GM18858 (cell line): Measurements from ENCODE around the gene SCAP.

Experiments
- ATAC-seq: cut with Tn5 transposase; IDR thresholded peaks from one replicate; pipeline ENCODE4 v1.9.1; 2021; ENCODE audit not compliant: unreplicated experiment

SCAP gene

GRCh38 chr3:47414666-47415587, 60.8 kb downstream of the SCAP start:
- ATAC-seq: no peak

DNA sequence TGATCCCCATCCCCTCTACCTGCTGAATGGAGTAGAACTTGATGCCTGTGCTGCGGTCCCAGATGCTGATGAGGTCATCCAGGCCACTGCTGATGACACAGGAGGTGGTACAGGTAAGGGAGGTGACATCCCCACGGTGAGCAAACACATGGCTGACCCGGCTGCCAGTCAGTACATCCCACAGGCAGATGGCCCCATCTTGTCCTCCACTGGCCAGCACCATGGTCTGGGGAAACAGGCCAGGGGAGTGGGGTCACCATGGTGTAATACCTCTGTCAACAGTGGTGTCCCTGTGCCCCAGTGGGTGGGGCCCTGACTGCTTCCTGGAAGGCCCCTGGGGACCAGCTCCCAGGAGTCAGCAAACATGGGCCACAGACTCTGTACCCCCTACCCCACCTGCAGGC, 61.6 kb downstream of the SCAP start:
- ATAC-seq: no peak

- ATAC-seq: no peak
Observed at GRCh38 chr3:47413751-47414150, 62.0 kb downstream of the SCAP start.

DNA sequence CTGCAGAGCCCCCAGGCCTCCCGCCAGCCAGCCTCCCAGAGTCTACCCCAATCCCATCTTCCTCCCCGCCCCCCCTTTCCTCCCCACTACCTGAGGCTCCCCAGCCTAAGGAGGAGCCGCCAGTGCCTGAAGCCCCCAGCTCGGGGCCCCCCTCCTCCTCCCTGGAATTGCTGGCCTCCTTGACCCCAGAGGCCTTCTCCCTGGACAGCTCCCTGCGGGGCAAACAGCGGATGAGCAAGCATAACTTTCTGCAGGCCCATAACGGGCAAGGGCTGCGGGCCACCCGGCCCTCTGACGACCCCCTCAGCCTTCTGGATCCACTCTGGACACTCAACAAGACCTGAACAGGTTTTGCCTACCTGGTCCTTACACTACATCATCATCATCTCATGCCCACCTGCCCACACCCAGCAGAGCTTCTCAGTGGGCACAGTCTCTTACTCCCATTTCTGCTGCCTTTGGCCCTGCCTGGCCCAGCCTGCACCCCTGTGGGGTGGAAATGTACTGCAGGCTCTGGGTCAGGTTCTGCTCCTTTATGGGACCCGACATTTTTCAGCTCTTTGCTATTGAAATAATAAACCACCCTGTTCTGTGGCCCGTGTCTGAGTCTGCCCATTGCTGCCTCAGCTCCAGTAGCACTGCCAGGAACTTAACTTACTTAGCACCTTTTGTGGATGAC, 62.8 kb downstream of the SCAP start:
- ATAC-seq: no peak

- no peak for ATAC-seq
Observed at GRCh38 chr3:47412453-47412756, 63.3 kb downstream of the SCAP start.

DNA sequence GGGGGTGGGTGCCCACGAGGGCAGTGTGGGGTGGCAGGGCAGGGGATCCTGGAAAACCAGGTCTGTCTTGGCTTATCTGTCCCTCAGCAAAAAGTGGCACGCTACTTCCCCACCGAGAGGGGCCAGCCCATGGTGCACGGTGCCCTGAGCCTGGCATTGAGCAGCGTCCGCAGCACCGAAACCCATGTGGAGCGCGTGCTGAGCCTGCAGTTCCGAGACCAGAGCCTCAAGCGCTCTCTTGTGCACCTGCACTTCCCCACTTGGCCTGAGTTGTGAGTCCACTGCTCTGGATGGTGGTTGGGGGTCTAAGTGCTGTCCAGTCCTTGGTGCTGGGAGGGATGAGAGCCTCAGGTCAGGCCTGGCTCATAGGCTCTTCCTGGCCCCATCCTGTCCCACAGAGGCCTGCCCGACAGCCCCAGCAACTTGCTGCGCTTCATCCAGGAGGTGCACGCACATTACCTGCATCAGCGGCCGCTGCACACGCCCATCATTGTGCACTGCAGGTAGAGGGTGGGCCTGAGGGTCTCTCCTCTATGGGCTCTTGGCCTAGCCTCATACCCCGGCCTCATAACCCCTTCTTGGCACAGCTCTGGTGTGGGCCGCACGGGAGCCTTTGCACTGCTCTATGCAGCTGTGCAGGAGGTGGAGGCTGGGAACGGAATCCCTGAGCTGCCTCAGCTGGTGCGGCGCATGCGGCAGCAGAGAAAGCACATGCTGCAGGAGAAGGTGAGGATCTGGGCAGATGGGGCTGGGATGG, 63.9 kb downstream of the SCAP start:
- ATAC-seq: no peak

DNA sequence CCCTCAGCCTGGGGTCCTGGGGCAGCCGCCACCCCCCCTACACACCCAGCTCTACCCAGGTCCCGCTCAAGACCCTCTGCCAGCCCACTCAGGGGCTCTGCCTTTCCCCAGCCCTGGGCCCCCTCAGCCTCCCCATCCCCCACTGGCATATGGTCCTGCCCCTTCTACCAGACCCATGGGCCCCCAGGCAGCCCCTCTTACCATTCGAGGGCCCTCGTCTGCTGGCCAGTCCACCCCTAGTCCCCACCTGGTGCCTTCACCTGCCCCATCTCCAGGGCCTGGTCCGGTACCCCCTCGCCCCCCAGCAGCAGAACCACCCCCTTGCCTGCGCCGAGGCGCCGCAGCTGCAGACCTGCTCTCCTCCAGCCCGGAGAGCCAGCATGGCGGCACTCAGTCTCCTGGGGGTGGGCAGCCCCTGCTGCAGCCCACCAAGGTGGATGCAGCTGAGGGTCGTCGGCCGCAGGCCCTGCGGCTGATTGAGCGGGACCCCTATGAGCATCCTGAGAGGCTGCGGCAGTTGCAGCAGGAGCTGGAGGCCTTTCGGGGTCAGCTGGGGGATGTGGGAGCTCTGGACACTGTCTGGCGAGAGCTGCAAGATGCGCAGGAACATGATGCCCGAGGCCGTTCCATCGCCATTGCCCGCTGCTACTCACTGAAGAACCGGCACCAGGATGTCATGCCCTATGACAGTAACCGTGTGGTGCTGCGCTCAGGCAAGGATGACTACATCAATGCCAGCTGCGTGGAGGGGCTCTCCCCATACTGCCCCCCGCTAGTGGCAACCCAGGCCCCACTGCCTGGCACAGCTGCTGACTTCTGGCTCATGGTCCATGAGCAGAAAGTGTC, 64.7 kb downstream of the SCAP start:
- ATAC-seq: no peak

DNA sequence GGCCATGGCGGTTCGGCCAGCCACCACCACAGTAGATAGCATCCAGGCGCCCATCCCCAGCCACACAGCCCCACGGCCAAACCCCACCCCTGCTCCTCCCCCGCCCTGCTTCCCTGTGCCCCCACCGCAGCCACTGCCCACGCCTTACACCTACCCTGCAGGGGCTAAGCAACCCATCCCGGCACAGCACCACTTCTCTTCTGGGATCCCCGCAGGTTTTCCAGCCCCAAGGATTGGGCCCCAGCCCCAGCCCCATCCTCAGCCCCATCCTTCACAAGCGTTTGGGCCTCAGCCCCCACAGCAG, 65.4 kb downstream of the SCAP start:
- no peak for ATAC-seq

DNA sequence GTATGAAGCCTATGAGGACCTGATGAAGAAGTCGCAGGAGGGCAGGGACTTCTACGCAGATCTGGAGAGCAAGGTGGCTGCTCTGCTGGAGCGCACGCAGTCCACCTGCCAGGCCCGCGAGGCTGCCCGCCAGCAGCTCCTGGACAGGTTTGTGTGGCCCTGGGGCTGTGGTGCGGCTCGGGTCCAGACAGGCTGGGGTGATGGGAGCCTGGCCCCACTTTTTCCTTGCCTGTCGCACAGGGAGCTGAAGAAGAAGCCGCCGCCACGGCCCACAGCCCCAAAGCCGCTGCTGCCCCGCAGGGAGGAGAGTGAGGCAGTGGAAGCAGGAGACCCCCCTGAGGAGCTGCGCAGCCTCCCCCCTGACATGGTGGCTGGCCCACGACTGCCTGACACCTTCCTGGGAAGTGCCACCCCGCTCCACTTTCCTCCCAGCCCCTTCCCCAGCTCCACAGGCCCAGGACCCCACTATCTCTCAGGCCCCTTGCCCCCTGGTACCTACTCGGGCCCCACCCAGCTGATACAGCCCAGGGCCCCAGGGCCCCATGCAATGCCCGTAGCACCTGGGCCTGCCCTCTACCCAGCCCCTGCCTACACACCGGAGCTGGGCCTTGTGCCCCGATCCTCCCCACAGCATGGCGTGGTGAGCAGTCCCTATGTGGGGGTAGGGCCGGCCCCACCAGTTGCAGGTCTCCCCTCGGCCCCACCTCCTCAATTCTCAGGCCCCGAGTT, 65.9 kb downstream of the SCAP start:
- ATAC-seq: no peak

DNA sequence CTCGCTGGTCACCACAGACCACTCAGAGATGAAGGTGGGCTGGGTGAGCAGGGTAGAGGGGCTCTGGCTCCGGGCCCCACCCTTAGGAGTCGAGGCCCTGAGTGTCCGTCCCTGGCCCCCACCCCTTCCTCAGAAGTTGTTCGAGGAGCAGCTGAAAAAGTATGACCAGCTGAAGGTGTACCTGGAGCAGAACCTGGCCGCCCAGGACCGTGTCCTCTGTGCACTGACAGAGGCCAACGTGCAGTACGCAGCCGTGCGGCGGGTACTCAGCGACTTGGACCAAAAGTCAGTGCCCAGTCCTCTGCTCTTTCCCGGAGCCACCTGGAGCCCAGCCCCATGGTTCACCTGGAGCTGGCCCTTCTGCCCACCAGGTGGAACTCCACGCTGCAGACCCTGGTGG, 66.5 kb downstream of the SCAP start:
- no peak for ATAC-seq

DNA sequence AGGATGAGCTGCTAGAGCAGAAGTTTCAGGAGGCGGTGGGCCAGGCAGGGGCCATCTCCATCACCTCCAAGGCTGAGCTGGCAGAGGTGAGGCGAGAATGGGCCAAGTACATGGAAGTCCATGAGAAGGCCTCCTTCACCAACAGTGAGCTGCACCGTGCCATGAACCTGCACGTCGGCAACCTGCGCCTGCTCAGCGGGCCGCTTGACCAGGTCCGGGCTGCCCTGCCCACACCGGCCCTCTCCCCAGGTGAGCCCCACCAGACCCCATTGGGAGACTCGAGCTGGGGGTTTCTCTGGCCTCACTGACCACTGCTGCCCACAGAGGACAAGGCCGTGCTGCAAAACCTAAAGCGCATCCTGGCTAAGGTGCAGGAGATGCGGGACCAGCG, 66.9 kb downstream of the SCAP start:
- ATAC-seq: no peak

GRCh38 chr3:47407896-47408838, 67.6 kb downstream of the SCAP start:
- ATAC-seq: no peak

DNA sequence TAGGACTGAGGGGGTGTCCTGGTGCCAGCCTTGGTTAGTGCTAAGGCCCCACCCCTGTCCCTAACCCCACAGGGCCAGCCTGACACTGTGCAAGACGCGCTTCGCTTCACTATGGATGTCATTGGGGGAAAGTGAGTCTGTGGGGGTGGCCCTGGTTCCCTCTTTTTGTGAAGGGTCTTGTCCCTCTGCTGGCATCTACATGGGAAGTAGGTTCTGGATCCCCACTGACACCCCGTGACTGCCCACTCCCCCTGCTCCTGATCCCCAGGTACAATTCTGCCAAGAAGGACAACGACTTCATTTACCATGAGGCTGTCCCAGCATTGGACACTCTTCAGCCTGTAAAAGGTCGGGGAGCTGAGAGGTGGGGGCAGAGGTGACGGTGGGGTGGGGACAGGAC, 68.5 kb downstream of the SCAP start:
- ATAC-seq: no peak

GRCh38 chr3:47406762-47407149, 69.0 kb downstream of the SCAP start:
- no peak for ATAC-seq

- ATAC-seq: no peak
Observed at GRCh38 chr3:47405820-47406761, 69.7 kb downstream of the SCAP start.

GRCh38 chr3:47404955-47405790, 70.6 kb downstream of the SCAP start:
- ATAC-seq: no peak

DNA sequence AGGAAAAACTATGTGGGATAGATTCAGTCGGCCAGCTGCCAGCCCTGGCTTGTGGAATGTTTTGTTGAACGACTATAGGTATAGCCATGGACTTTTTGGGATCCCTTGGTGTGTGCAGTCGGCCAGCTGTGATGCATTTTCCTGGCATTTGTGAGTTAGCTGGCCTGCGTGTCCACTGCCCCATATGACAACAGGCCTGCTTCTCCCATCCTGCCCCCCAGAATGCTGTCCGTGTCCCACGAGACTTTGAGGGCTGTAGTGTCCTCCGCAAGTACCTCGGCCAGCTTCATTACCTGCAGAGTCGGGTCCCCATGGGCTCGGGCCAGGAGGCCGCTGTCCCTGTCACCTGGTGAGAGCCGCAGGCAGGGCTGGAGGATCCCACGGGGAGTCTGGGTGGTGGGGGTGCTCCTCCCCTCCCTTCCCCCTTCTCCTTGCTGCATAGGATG, 71.3 kb downstream of the SCAP start:
- ATAC-seq: no peak
